ENCODE results near the gene PHLDB1.

PHLDB1 gene

DNA sequence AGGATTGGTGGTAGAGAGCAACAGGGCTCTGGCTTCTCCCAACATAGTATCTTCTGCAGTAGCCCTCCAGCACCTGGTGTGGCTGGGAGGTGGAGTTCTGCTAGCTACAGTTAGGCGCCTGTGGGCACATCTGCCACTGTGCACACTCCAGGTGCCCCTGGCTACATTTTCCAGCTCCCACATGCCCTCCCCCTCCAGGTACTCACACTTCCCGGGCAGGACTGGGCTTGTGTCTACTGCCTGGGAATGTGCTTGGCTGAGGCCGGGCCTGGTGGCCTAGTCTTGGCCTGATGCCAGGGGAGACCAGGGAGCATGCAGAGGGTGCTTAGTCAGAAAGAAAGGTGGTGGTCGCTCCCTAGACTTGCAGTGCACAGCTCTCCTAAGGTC lies 15.8 kb downstream of the PHLDB1 start:
- no peak for DNase-seq

DNA sequence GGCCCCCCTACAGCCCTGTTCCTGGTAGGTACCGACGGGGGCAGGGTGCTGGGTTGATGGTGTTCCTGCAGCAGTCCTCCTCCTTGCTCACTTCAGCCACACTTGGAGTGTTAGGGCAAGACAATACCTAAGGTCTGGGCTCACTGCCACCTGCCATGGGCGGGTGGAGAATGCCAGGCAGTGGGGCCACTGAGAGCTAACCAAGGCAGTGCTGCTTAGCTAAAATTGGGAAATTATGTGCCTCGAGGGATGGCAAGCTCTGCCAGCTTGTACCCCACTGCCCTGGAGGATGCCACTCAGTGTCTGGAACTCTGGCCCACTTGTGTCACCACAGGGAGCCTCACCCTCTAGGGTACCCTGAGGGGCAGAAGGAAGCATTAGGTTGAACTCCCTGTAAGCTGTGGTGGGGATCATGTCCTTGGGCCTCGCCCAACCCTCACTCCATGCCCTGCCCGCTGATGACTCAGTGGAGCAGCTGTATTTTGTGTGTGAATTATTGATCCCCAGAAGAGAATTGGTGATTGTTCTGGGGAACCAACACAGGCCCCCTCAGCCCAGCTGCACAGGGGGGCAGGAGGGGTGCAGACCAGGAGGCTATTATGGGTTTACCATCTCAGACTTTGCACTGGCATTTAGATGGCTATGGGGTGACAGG lies 17.7 kb downstream of the PHLDB1 start:
- DNase-seq = no peak

DNA sequence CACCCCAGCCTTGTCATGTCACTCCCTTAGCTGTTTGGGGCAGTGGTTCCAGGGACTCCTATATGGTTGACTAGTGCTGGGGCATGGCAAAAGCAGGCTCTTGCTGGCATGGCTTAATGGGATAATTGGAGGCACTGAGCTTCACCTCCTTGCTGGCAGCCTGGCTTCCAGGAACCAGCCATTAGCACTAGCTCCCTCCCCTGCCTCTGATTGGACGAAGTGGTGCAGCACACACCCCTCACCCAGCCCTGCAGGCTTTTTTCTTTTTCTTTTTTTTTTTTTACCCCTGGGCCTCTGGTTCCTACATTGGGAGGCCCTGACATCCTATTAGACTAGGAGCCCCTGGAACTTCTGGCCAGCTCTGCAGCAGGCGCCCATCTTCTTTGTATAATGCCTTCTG lies 18.6 kb downstream of the PHLDB1 start:
- DNase-seq = no peak

DNA sequence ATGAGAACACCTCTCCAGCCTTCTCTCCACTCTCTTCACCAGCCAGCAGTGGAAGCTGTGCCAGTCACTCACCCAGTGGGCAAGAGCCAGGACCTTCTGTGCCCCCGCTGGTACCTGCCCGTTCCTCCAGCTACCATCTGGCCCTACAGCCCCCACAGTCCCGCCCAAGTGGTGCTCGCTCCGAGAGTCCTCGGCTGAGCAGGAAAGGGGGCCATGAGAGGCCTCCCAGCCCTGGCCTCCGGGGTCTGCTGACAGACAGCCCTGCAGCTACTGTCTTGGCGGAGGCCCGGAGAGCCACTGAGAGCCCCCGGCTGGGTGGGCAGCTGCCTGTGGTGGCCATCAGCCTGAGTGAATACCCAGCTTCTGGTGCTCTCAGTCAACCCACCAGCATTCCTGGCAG lies 20.2 kb downstream of the PHLDB1 start:
- DNase-seq = no peak

DNA sequence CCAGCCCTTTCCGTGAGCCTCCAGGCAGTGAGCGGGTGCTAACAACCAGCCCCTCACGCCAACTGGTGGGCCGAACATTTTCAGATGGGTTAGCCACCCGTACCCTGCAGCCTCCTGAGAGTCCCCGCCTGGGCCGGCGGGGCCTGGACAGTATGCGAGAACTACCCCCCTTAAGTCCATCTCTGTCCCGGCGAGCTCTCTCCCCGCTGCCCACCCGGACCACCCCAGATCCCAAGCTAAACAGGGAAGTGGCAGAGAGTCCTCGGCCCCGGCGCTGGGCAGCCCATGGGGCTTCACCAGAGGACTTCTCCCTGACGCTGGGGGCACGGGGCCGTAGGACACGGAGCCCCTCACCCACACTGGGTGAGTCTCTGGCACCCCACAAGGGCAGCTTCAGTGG lies 20.6 kb downstream of the PHLDB1 start:
- DNase-seq = no peak

DNA sequence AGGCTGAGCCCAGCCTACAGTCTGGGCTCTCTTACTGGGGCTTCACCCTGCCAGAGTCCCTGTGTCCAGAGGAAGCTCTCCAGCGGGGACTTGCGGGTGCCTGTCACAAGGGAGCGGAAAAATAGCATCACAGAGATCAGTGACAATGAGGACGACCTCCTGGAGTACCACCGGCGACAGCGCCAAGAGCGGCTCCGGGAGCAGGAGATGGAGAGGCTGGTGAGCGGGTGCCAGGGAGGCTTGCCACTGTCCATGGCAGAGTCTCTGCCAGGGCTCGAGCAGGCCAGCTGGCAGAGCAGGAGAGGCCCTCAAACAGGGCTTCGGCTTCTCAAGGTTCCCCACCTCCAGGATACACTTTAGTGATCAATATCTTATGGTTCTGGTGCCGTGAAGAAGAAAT lies 21.0 kb downstream of the PHLDB1 start:
- DNase-seq = no peak

DNA sequence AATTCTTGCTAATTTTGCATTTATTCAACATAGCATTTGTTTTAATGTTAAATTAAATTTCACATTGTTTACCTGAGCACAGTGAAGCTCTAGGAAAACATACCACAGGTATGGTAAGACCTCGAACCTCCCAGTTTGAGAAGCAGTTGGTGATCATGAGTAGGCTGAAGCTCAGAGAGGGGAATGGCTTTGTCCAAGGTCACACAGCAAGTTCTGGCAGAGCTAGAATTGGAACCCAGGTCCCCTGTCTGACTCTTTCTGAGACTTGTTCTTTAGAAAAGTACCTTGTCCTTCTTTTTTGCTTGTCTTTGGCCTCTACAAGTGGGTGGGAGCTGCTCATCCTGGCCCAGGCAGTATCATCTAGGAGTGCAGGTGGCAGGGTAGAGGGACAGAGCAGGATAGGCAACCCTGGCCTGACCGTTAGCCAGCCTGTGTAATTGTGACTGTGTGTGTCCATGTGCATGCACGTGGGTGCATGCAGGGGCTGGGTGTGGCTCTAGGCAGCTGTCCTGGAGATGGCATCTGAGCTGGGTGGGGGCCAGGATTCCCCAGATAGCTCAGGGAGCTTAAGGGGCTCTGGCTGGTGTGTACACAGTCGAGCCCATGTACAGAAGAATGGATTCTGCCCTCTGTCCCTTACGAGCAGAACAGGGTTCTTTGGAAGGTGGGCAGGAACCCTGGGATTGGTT lies 21.6 kb downstream of the PHLDB1 start:
- DNase-seq = no peak

DNA sequence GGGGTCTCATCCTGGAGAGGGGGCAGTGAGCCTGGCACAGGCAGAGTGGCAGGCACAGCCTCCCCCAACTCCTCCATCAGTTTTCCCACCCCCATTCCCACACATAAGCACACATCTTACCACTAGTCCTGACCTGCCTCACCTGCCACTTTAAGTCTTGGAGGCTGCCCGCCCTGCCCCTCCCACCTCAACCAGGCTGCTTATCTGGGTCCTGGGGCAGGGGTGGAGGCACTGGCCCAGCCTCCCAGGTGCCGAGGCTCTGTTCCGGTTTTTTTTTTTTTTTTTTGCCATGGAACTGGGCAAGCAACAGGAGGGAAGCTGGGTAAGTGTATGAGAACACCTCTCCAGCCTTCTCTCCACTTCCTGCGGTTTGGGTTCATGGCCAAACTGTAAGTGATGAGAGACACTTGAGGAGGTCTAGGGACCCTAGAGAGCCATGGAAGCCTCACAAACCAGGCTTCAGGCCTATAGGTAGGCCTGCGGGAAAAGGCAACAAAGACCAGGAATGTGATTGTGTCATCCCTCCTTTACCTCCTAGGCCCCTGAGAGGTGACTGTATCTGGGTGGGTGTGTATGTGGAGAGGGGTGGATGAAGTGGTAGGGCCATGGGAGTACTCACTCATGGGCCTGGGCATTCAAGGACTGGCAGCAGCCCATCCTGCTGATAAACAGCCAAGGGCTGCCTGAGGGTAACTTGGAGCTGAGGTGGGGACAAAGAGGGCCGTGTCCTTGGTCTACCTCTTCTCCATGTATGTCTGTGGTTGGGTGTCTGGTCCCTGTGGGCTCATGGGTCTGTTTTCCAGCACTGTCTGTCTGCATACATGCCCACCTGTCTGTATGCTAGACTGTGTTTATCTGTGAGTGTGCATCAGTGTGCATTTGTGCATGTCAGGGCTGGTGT lies 22.6 kb downstream of the PHLDB1 start:
- DNase-seq = no peak

DNA sequence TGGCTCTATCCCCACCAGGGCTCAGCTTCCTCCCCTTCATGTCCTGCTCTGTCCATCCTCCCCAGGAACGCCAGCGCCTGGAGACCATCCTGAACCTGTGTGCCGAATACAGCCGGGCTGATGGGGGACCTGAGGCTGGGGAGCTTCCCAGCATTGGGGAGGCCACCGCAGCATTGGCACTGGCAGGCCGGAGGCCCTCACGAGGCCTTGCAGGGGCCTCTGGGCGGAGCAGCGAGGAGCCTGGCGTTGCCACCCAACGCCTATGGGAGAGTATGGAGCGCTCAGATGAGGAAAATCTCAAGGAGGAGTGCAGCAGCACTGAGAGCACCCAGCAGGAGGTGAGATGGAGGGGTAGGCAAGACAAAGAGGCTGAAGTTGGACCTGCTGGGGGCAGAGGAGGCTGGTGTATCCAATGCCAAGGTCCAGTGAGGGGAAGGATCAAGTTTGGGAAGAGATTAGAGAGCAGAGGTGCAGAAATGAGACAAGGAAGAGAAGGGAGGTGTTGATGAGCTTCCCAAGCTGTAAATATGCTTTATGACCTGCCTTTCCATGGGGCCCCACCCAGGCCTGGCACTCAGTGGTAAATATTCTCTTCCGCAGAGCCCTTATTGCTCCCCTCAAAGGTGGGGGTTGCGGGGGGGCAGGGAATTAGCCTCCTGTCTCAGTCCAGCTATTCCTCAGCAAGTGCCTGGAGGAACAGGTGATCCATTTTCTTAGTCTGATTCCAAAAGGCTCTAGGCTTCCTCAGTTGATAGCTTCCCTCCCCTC lies 23.9 kb downstream of the PHLDB1 start:
- no peak for DNase-seq

DNA sequence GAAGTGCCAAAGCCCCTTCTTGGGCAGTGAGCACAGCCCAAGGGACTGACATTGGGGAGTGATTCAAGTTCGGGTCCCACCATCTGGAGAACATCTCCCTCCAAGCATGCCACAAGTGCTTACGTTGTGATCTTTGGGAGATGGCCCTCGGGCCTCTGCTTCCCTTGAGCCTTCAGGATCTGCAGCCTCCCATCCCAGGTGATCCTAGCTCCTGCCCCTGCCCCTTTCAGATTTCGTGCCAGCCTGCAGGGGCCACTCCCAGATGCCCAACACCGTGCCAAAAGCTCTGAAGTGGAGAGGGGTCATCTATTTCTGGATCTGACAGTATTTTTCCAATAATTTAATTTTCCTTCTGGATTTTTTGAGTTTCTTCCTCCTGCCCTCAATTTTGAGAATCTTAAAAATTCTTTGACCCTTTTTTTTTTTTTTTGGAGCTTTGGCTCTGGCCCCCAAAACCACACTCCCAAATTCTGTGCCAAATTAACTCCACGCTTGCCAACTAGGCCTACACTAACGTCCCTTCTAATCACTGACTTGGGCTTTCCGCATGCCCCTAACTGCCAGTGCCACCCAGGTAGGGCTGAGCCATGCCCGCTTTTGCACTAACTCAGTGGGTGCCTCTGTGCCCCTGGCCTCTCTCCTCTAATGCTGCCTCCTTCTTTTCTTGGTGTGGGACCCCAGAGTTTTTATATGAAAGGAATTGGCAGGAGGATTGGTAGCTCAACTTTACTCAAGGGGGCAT lies 25.3 kb downstream of the PHLDB1 start:
- no peak for DNase-seq

DNA sequence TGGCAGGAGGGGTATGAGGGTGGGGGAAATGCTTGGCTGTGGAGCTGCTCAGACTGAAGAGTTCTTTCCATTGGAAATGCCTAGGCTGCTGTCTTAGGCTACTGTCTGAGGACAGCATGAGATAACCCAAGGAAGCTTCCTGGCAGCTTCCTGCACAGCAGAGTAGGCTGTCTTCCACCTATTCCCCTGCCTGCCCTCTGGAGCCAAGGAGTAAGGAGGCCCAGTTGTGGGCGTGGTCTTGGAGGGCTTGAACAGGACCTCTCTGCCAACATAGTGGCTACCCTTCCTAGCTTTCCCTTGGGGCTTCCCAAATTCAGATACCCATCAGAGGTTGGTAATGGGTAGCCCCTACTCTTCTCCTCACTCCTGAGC lies 25.9 kb downstream of the PHLDB1 start:
- DNase-seq = no peak

DNA sequence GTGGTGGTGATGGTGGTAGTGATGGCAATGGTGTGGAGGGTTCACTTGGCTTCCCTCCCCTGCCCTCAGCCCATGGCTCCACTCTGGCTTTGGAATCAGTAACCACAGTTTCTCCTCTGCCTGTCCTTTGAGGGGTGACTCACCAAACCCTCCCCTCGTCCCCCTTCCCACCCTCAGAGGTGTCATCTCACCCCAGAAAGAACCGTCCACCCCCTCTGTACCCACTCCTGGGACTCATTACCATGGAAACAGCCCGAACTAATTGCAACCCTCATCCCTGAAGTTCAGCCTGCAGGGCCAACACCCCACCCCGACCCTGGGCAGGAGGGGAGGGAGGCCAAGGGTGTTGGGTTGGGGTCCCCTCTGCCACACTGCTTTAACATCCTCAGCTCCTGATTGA lies 26.6 kb downstream of the PHLDB1 start:
- no peak for DNase-seq

DNA sequence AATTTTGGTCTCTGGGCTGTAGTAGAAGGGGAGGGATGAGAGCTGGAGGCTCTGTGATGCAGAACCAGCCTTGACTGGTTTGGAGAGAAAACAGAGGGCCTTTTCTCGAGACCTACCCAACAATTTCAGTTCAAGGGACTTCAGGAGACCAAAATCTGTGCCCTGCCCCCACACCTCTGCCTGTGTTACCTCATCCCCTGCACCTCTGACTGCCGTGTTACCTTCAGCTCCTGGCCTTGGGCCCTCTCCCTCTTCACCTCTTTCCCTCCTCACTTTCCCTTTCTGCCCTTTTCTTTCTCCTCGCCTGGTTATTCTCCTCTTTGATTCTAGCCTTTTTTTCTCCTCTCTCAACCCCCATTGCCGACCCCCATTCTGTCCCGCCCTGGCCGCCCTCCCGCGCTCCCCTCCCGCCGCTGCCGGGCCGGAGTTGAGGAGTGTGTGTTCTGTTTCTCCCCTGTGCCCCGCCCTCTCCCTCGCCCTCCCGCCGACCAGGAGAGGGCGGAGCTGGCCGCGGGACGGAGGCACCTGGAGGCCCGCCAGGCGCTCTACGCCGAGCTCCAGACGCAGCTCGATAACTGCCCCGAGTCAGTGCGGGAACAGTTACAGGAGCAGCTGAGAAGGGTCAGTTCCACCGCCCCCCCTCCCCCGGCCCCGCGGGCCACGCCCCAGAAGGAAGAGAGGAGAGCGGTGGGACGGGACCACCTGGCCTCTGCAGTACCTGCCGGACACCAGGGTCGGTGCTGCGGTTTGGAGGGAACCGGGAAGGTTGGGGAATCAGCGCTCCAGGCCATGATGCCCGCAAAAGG lies 27.2 kb downstream of the PHLDB1 start:
- no peak for DNase-seq

DNA sequence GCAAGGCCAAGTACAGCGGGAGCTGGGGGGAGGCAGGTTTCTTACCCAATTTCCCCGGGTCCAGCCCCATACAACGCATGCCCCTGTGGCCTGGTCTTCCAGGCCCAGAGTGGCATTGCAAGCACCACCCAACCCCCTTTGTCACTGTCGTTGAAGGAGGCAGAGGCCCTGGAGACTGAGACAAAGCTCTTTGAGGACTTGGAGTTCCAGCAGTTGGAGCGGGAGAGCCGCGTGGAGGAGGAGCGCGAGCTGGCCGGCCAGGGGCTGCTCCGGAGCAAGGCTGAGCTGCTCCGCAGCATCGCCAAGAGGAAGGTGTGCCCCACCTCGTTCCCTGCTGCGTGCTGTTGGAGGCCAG lies 27.8 kb downstream of the PHLDB1 start:
- no peak for DNase-seq

DNA sequence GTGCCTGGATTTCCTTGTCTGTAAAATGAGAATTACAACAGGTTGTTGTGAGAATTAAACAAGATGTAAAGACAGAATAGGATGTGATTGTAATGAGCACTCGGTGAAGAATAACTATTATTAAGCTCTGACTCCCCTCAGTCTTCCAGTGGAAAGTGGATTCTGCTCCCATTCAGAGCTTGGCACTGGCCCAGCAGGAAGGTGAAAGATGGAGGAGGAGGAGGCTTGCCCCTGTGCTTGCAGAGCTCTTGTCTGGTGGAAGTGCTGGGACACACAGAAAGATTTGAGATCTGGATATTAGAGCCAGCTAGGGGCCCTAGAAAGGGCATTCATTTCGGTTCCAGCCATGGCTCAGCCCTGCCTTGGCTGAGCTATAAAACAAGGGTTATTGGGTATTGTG lies 28.2 kb downstream of the PHLDB1 start:
- DNase-seq = no peak

DNA sequence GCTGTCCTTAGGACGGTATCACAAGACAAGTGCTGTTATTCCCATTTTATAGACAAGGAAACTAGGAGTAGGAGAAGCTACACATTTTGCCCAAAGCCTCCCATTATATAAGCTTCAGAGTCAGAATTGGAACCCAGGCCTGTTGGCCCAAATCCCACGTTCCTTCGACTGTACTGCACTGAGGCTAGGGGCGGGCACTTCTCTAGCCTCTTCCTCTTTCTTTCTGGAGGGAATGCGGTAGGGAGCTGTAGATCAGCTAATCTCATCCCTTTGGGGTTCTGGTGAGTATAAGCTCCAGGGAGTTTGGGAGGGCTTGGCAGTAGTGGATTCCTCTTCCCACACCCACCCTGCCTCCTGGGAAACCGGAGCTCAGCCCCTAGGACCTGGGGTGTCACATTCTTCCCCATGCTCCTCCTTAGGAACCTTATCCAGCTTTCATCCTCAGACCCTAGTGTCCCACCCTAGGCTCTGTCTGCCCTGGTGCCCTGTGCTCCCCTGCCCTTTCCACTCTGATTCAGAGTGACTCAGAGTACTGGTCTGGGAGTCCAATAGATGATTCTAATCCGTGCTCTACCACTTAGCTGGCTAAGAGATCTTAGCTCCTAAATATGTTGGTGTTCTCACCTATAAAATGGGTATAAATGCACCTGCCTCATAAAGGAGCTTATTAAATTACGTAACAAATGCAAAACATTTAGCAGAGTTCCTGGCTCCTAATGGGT lies 29.3 kb downstream of the PHLDB1 start:
- no peak for DNase-seq

DNA sequence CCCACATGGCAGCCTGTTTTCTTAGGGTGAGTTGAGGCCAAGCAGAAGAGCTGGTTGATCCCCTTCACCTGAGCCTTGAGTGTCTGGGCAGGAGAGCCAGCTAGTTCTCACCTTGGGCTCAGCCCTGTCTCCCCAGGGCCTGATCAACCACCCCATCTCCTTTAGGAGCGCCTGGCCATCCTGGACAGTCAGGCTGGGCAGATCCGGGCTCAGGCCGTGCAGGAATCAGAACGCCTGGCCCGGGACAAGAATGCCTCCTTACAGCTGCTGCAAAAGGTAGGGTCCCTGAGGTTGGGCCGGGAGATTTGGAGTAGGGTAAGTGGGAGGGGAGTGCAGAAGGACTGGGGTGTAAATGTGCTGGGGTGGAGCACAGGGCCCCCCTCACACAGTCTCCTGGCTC lies 31.3 kb downstream of the PHLDB1 start:
- no peak for DNase-seq

DNA sequence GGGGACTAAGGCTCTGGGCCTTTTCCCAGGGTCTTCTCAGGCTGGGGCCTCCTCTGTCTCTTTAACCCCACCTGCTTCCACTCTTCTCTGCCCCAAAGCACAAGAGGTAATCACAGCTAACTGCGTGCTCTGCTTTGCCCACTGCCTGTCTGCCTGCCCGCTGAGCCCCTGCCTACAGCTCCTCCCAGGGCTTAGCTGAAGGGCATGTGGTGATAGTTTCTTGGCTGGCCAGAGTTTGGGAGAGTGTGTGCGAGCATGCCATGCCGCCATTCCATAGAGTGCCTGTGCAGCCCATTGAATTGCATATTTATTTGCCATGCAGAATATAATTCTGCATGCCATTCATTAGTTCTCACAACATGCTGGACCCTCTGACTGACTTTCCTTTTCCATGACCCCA lies 32.5 kb downstream of the PHLDB1 start:
- DNase-seq = no peak

DNA sequence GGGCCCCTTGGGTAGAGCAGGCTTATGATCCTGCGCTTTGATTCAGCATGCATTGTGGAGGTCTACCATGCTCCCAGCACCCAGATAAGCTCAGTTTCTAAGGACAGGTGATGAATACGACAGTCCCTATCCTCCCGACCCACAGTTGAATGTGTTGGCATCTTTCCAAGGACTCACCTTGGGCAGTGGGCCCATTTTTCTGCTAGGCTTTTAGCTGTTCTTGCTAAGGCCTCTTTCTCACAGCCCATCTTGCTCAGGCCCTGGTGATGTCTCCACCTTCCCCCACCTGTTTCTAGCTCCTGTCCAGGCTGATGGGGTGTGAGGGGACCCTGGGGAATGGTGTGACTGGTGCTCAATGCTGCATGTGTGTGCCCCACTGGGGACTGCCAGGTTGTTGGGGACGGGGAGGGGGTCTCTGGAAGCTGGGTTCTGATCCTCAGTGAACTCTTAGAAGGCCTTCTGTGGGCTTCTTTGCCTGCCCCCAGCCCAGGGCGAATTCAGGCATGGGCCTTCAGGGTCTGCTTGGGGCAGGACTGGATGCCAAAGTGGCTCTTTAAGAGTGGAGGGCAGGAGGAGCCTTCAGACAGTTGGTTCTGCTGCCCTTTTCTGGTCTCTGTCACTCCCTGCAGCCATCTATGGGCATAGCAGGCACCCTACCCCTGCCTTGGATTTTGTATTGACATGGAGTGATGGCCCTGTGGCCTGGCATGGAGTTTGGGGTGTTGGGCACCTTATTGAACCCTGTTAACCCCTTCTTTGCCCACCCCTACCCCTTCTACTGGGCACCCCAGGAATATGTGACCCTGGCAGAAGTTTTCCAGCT lies 33.1 kb downstream of the PHLDB1 start:
- no peak for DNase-seq

DNA sequence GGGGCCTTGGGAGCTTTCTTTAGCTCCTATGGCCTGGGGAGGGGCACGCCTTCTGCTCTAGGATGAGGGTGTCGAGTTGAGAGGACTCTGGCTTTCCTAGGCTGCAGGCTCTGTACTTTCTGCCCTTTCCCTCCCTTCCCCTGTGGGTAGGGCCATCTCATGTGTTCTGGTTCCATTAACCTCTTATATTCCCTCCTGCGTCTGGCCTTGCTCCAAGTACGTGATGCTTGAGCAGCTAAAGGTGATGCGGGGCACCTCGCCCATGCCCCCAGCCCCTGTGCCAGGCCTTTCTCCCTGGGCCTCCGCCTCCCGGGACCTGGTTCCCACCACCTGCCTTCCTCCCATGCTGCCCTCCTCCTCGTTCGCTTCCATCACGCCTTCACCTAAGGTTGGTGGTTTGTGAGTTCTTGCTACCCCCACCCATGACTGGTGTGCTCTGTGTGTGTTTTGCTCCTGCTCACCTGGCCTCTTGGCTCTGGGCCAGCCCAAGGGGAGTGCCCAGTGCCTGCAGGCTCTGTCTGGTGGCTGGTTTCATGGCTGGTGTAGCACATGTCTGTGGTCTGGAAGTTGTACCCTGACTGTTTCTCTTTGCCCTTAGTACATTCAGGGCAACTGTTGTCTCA lies 34.1 kb downstream of the PHLDB1 start:
- no peak for DNase-seq
